ENCODE data around the gene ZNF385B. TPM values are rescaled to one million over a fixed set of nuclear protein-coding genes. Genes with fewer than 3 reads are reported as not detected.

Gene ZNF385B
- total and polyA plus RNA-seq, 2 donors (not counting 1 experiment from before 2014, with no cell fraction given): not detected

DNA sequence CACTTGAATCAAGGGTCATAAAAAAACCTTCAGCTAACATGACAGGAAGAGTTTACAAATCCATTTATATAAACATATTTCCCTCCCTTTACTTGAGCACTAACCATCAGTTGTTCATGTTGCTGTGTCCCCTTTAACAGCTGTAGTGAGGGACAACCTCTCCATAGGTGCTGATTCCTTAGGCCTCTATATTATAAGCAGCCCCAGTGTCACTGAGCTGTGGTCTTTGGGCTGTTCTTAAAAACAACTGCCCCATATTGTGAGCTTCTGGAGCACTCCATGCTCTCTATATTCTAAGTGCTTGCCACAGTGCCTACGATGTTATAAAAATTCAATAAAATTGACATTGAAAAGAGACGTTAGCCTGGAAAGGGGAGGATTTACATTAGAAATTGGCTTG lies 175.3 kb downstream of the ZNF385B start:
- intact Hi-C loops (cut with micrococcal nuclease): no loop called here
- Histone ChIP-seq H3K36me3 (replicated peaks in 1 of 2; ENCODE audit: control extremely low read depth in 1 of 2, control insufficient read depth in 1 of 2, extremely low read depth in 1 of 2, insufficient read depth in 2 of 2, low read length in 1 of 2) (no peaks in the 10 kb centered on the region), H4K20me1 (ENCODE audit: control insufficient read depth, insufficient read depth, low read length, poor library complexity, severe bottlenecking) (no peaks in the 10 kb centered on the region), H3K9me3 (ENCODE audit: control extremely low read depth in 1 of 3, control insufficient read depth in 2 of 3, insufficient read depth in 1 of 3, low read length in 2 of 3) (no peaks in the 10 kb centered on the region), H3K27ac (ENCODE audit: low read length in 2 of 2) (no peak overlapping the region), H3K27me3 (replicated peaks in 1 of 4; ENCODE audit: control extremely low read depth in 1 of 4, control insufficient read depth in 3 of 4, insufficient read depth in 4 of 4, low read length in 3 of 4) (no peaks in the 10 kb centered on the region), H2AFZ (ENCODE audit: insufficient read depth, low read depth, low read length, poor library complexity, severe bottlenecking) (no peak overlapping the region), H3K9ac (ENCODE audit: low read length) (no peak overlapping the region), H3K4me3 (ENCODE audit: control extremely low read depth in 1 of 5, extremely low read depth in 1 of 5, insufficient read depth in 1 of 5, low read depth in 2 of 5, low read length in 4 of 5) (no peak overlapping the region), H3K4me1 (ENCODE audit: control insufficient read depth in 2 of 2, insufficient read depth in 2 of 2, low read length in 2 of 2) (no peaks in the 10 kb centered on the region), H3K79me2 (ENCODE audit: control insufficient read depth, insufficient read depth, low read length) (no peaks in the 10 kb centered on the region), H3K4me2 (replicated peaks; ENCODE audit: low read depth, low read length, poor library complexity, severe bottlenecking) (no peak overlapping the region)
- no peaks in the 10 kb centered on the region for H3K4me1 Mint-ChIP-seq
- 100% methylated on average over 1 of the region's 2 CpGs for WGBS (ENCODE audit: insufficient coverage)
- H3K27me3 Mint-ChIP-seq: peaks cover 4% of the 10 kb centered on the region
- TF ChIP-seq CTCF (IDR thresholded peaks at IDR 0.05): no peak
- TF ChIP-seq EZH2 (IDR thresholded peaks at IDR 0.05; ENCODE audit: borderline replicate concordance, insufficient read depth, low read depth, low read length, poor library complexity, severe bottlenecking): no peak
- ATAC-seq (ENCODE audit: low read depth): no peak
- H3K4me3 Mint-ChIP-seq: no peak overlapping the region
- DNase-seq: no peak
- no peaks in the 10 kb centered on the region for H3K9me3 Mint-ChIP-seq (ENCODE audit: insufficient read depth)
- ChIA-PET CTCF (no interaction called here), POLR2A (no interaction called here)
- no peak overlapping the region for H3K27ac Mint-ChIP-seq

DNA sequence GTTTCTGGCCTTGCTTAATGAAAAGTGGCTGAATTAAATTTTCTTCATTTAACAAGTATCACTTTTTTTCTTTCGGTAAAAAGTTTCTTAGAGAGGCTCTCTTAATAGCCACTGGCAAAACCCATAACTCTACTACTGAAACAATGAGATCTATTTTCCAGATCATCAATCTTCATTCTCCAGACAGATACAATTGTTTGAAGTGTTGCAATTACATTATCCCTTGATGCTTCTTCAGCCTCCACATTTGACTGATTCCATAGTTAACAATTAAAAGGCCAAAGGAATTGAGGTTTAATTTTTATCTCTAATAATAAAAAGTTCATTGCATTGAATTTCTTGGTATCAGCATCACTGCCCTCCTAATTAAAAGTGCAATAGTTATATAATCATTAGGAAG lies 176.3 kb downstream of the ZNF385B start:
- no peak for DNase-seq
- intact Hi-C loops (cut with micrococcal nuclease): no loop called here
- no peaks in the 10 kb centered on the region for H3K4me1 ChIP-seq (ENCODE audit: control insufficient read depth in 2 of 2, insufficient read depth in 2 of 2, low read length in 2 of 2)
- ChIA-PET POLR2A (no interaction called here), CTCF (no interaction called here)
- WGBS (ENCODE audit: insufficient coverage): no CpG with 5 or more reads among the region's 1 CpG
- no peak overlapping the region for H3K4me3 ChIP-seq (ENCODE audit: control extremely low read depth in 1 of 5, extremely low read depth in 1 of 5, insufficient read depth in 1 of 5, low read depth in 2 of 5, low read length in 4 of 5)
- ATAC-seq (ENCODE audit: low read depth): no peak
- H3K9ac ChIP-seq (ENCODE audit: low read length): no peak overlapping the region
- no peak overlapping the region for H3K4me2 ChIP-seq (replicated peaks; ENCODE audit: low read depth, low read length, poor library complexity, severe bottlenecking)
- H4K20me1 ChIP-seq (ENCODE audit: control insufficient read depth, insufficient read depth, low read length, poor library complexity, severe bottlenecking): no peaks in the 10 kb centered on the region
- H3K36me3 ChIP-seq (replicated peaks in 1 of 2; ENCODE audit: control extremely low read depth in 1 of 2, control insufficient read depth in 1 of 2, extremely low read depth in 1 of 2, insufficient read depth in 2 of 2, low read length in 1 of 2): no peaks in the 10 kb centered on the region
- H3K9me3 ChIP-seq (ENCODE audit: control extremely low read depth in 1 of 3, control insufficient read depth in 2 of 3, insufficient read depth in 1 of 3, low read length in 2 of 3): no peaks in the 10 kb centered on the region
- H3K79me2 ChIP-seq (ENCODE audit: control insufficient read depth, insufficient read depth, low read length): no peaks in the 10 kb centered on the region
- Mint-ChIP-seq H3K9me3 (ENCODE audit: insufficient read depth) (no peaks in the 10 kb centered on the region), H3K4me1 (no peaks in the 10 kb centered on the region), H3K27ac (no peak overlapping the region), H3K4me3 (no peak overlapping the region), H3K27me3 (peaks cover 4% of the 10 kb centered on the region)
- H3K27me3 ChIP-seq (replicated peaks in 1 of 4; ENCODE audit: control extremely low read depth in 1 of 4, control insufficient read depth in 3 of 4, insufficient read depth in 4 of 4, low read length in 3 of 4): no peaks in the 10 kb centered on the region
- TF ChIP-seq CTCF (IDR thresholded peaks at IDR 0.05): no peak
- H2AFZ ChIP-seq (ENCODE audit: insufficient read depth, low read depth, low read length, poor library complexity, severe bottlenecking): no peak overlapping the region
- no peak overlapping the region for H3K27ac ChIP-seq (ENCODE audit: low read length in 2 of 2)

Measured in B cell (primary cell).